ENCODE measurements around the gene TMEM170A.

DNA sequence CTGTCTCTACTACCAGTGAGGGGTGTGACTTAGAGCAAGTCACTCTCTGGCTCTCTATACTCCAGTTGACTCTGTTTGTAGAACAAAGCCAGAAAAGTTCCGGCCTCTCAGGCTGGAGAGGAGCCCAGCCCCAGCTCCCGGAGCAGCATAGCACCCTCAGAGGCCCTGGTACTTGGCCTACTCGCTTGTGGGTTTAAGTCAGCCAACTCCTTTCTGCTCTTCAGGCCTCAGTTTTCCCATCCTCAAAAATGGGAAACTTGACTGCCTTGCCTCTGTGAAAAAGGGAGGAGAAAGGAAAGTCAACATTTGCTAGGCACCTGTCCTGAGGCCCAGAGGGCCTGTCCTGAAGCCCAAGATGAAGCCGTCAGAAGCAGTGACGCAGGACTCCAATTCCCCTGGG, 29.7 kb upstream of the TMEM170A start:
- TF ChIP-seq, protein P1, sequence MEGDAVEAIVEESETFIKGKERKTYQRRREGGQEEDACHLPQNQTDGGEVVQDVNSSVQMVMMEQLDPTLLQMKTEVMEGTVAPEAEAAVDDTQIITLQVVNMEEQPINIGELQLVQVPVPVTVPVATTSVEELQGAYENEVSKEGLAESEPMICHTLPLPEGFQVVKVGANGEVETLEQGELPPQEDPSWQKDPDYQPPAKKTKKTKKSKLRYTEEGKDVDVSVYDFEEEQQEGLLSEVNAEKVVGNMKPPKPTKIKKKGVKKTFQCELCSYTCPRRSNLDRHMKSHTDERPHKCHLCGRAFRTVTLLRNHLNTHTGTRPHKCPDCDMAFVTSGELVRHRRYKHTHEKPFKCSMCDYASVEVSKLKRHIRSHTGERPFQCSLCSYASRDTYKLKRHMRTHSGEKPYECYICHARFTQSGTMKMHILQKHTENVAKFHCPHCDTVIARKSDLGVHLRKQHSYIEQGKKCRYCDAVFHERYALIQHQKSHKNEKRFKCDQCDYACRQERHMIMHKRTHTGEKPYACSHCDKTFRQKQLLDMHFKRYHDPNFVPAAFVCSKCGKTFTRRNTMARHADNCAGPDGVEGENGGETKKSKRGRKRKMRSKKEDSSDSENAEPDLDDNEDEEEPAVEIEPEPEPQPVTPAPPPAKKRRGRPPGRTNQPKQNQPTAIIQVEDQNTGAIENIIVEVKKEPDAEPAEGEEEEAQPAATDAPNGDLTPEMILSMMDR (IDR thresholded peaks at IDR 0.05; ENCODE audit: low read depth, low read length) = no peak
- no peak for TF ChIP-seq EZH2phosphoT487 (IDR thresholded peaks at IDR 0.05; ENCODE audit: low read depth)

Data from OCI-LY3 (cell line).